Caco-2 (cell line): ENCODE data around the gene LRRC42. TPM values are rescaled to one million over a fixed set of nuclear protein-coding genes. Genes with fewer than 3 reads are reported as not detected.

Source experiments
- BruUV-seq: library from RNA; stranded (reverse); fragments of 400-500 nt; replicated peaks from 2 replicates; lab custom pipeline; 2021; lab: Mats Ljungman, UMichigan
- CTCF ChIA-PET: fragments of 300-600 bp; sonication (Branson Sonifier 250); formaldehyde crosslinking; loops from one replicate; lab custom pipeline; 2022; ENCODE audit warnings: antibody characterized with exemption; lab: Charles Lee
- POLR2A ChIA-PET: fragments of 300-600 bp; sonication (Branson Sonifier 250); formaldehyde crosslinking; loops from one replicate; lab custom pipeline; 2022; ENCODE audit warnings: antibody characterized with exemption; lab: Charles Lee
- DNase-seq, 2 experiments: peaks; one replicate each; pipeline versions ENCODE4 v3.0.0 to v3.0.0-alpha.2; 2020 to 2022
- H3K27me3 ChIP-seq: replicated peaks from 2 replicates; pipeline ENCODE4 v1.6.0; 2011; ENCODE audit warnings: low read length; ENCODE audit not compliant: control insufficient read depth, insufficient read depth
- H3K36me3 ChIP-seq: 2 replicates; pipeline ENCODE4 v1.5.1; 2011; ENCODE audit warnings: low read length; ENCODE audit not compliant: control insufficient read depth, insufficient read depth
- H3K4me1 ChIP-seq: fragments of 250-450 bp; sonication (Bioruptor Pico); 2 replicates; pipeline ENCODE4 v1.5.1; 2020; ENCODE audit warnings: mild to moderate bottlenecking
- H3K4me3 ChIP-seq: 2 replicates; pipeline ENCODE4 v1.5.1; 2011; ENCODE audit warnings: low read depth, mild to moderate bottlenecking, control low read depth, low read length
- H3K9me3 ChIP-seq: fragments of 250-450 bp; sonication (Bioruptor Pico); 2 replicates; pipeline ENCODE4 v1.5.1; 2020; ENCODE audit warnings: mild to moderate bottlenecking, moderate library complexity
- H3K27ac Mint-ChIP-seq: one replicate; pipeline ENCODE4 v1.8.0; 2022; ENCODE audit warnings: mixed read lengths; ENCODE audit not compliant: unreplicated experiment
- H3K27me3 Mint-ChIP-seq: one replicate; pipeline ENCODE4 v1.8.0; 2022; ENCODE audit warnings: mixed read lengths; ENCODE audit not compliant: insufficient read depth, unreplicated experiment
- H3K36me3 Mint-ChIP-seq: one replicate; pipeline ENCODE4 v1.8.0; 2022; ENCODE audit warnings: mild to moderate bottlenecking, mixed read lengths; ENCODE audit not compliant: insufficient read depth, unreplicated experiment
- H3K4me1 Mint-ChIP-seq: one replicate; pipeline ENCODE4 v1.8.0; 2022; ENCODE audit warnings: low read depth, mixed read lengths; ENCODE audit not compliant: unreplicated experiment
- H3K4me3 Mint-ChIP-seq: one replicate; pipeline ENCODE4 v1.8.0; 2022; ENCODE audit warnings: mild to moderate bottlenecking, moderate library complexity, mixed read lengths; ENCODE audit not compliant: unreplicated experiment
- H3K9me3 Mint-ChIP-seq: one replicate; pipeline ENCODE4 v1.8.0; 2022; ENCODE audit warnings: mixed read lengths; ENCODE audit not compliant: unreplicated experiment
- CTCF ChIP-seq, 2 experiments: fragments of 200-600 bp in 1 of 2; IDR thresholded peaks; 1 replicate in 1 of 2; 2 replicates in 1 of 2; pipeline versions ENCODE4 v1.5.1 to v1.8.0; 2011 to 2022; ENCODE audit warnings: antibody characterized with exemption in 1 of 2, control low read depth in 1 of 2, inconsistent platforms in 1 of 2, low read depth in 1 of 2, low read length in 1 of 2, mild to moderate bottlenecking in 1 of 2, moderate library complexity in 1 of 2; ENCODE audit not compliant: insufficient read depth in 1 of 2, severe bottlenecking in 1 of 2, unreplicated experiment in 1 of 2
- intact Hi-C: fragments of 100-400 bp; cut with micrococcal nuclease; formaldehyde crosslinking; loops from one replicate; pipeline ENCODE4 v1.10.0; 2022; ENCODE audit not compliant: unreplicated experiment
- total RNA-seq: library from RNA; stranded (reverse); gene quantifications from 2 replicates; pipeline ENCODE4 v1.2.3, GENCODE V29; 2022

The LRRC42 gene
- total RNA-seq, 1 experiment from 2014 or later: 38.9 TPM

GRCh38 chr1:53936430-53936829, 9.7 kb upstream of the LRRC42 start:
- ChIA-PET POLR2A (no interaction called here), CTCF (no interaction called here)
- no peak for TF ChIP-seq CTCF (IDR thresholded peaks at IDR 0.05; ENCODE audit: insufficient read depth in 1 of 2, low read depth in 1 of 2, low read length in 1 of 2, severe bottlenecking in 1 of 2, unreplicated experiment in 1 of 2)
- H3K36me3 ChIP-seq: peaks cover 1% of the 10 kb centered on the region; the same call in 1 of the 2 replicates
- no peak overlapping the region for H3K4me3 ChIP-seq
- peaks cover under 1% of the 10 kb centered on the region for H3K4me1 ChIP-seq
- no peak for DNase-seq
- H3K4me3 Mint-ChIP-seq: no peak overlapping the region
- no peaks in the 10 kb centered on the region for H3K4me1 Mint-ChIP-seq
- BruUV-seq: no TSS peak
- no peaks in the 10 kb centered on the region for H3K27me3 ChIP-seq
- H3K27me3 Mint-ChIP-seq: no peaks in the 10 kb centered on the region
- peaks cover 6% of the 10 kb centered on the region for H3K9me3 Mint-ChIP-seq
- peaks cover 10% of the 10 kb centered on the region; the same call in 1 of the 2 replicates for H3K9me3 ChIP-seq
- no peak overlapping the region for H3K27ac Mint-ChIP-seq
- H3K36me3 Mint-ChIP-seq: peaks cover 22% of the 10 kb centered on the region
- intact Hi-C loops: no loop called here

- peaks cover 9% of the 10 kb centered on the region for H3K4me1 Mint-ChIP-seq
- TF ChIP-seq CTCF (IDR thresholded peaks at IDR 0.05; ENCODE audit: insufficient read depth in 1 of 2, low read depth in 1 of 2, low read length in 1 of 2, severe bottlenecking in 1 of 2, unreplicated experiment in 1 of 2): no peak
- H3K4me3 Mint-ChIP-seq: no peak overlapping the region
- H3K9me3 Mint-ChIP-seq: peaks cover 5% of the 10 kb centered on the region
- intact Hi-C loops: no loop called here
- no TSS peak for BruUV-seq
- peaks cover 22% of the 10 kb centered on the region for H3K36me3 Mint-ChIP-seq
- no peak overlapping the region for H3K4me3 ChIP-seq
- H3K9me3 ChIP-seq: peaks cover 10% of the 10 kb centered on the region; the same call in 1 of the 2 replicates
- no peak overlapping the region for H3K27ac Mint-ChIP-seq
- no peak for DNase-seq
- POLR2A ChIA-PET: no interaction called here
- peaks cover 19% of the 10 kb centered on the region for H3K4me1 ChIP-seq
- H3K27me3 Mint-ChIP-seq: no peaks in the 10 kb centered on the region
- CTCF ChIA-PET: no interaction called here
- H3K27me3 ChIP-seq: no peaks in the 10 kb centered on the region
- peaks cover 1% of the 10 kb centered on the region; the same call in 1 of the 2 replicates for H3K36me3 ChIP-seq
Observed at GRCh38 chr1:53938136-53938830, 7.9 kb upstream of the LRRC42 start.

- POLR2A ChIA-PET: no interaction called here
- intact Hi-C loops: no loop called here
- peaks cover 17% of the 10 kb centered on the region for H3K36me3 Mint-ChIP-seq
Observed at GRCh38 chr1:53942127-53942957, 3.8 kb upstream of the LRRC42 start.

More at GRCh38 chr1:53942127-53942957, 3.8 kb upstream of the LRRC42 start:
- Mint-ChIP-seq H3K4me1 (peaks cover 21% of the 10 kb centered on the region), H3K9me3 (no peaks in the 10 kb centered on the region), H3K27ac (peak overlapping the region; percentile 31), H3K27me3 (no peaks in the 10 kb centered on the region), H3K4me3 (peak overlapping the region; percentile 23)
- no peak for TF ChIP-seq CTCF (IDR thresholded peaks at IDR 0.05; ENCODE audit: insufficient read depth in 1 of 2, low read depth in 1 of 2, low read length in 1 of 2, severe bottlenecking in 1 of 2, unreplicated experiment in 1 of 2)
- BruUV-seq: no TSS peak
- Histone ChIP-seq H3K27me3 (no peaks in the 10 kb centered on the region), H3K4me3 (no peak overlapping the region), H3K36me3 (no peaks in the 10 kb centered on the region), H3K9me3 (no peaks in the 10 kb centered on the region), H3K4me1 (peaks cover 19% of the 10 kb centered on the region)
- CTCF ChIA-PET: no interaction called here
- no peak for DNase-seq
